ENCODE results near the gene IGFBP5.

IGFBP5 gene

GRCh38 chr2:216713691-216714336 is 18.5 kb upstream of the IGFBP5 start:
- DNase-seq = no peak

- no peak for DNase-seq
These were observed 16.0 kb upstream of the IGFBP5 start for GRCh38 chr2:216711348-216711747.

GRCh38 chr2:216710551-216711301 is 15.4 kb upstream of the IGFBP5 start:
- DNase-seq = no peak

- DNase-seq = no peak
These were observed 7.4 kb upstream of the IGFBP5 start for GRCh38 chr2:216702756-216703155.

DNA sequence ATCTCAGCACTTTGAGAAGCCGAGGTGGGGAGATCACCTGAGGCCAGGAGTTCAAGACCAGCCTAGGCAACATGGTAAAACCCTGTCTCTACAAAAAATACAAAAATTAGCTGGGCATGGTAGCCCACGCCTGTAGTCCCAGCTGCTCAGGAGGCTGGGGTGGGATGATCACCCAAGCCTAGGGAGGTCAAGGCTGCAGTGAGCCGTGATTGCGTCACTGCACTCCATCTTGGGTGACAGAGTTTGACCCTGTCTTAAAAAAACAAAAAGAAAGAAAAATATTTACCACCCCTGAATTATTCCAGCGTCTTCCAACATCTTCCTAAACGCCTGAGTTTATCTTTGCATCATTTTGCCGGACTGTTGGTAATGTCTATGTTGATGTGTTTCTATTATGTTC is 6.2 kb upstream of the IGFBP5 start:
- no peak for DNase-seq

GRCh38 chr2:216700781-216701180 is 5.4 kb upstream of the IGFBP5 start:
- no peak for DNase-seq

GRCh38 chr2:216700088-216700567 is 4.8 kb upstream of the IGFBP5 start:
- DNase-seq = peak; percentile 82

GRCh38 chr2:216698895-216699294 is 3.5 kb upstream of the IGFBP5 start:
- peak; percentile 68 for DNase-seq

DNA sequence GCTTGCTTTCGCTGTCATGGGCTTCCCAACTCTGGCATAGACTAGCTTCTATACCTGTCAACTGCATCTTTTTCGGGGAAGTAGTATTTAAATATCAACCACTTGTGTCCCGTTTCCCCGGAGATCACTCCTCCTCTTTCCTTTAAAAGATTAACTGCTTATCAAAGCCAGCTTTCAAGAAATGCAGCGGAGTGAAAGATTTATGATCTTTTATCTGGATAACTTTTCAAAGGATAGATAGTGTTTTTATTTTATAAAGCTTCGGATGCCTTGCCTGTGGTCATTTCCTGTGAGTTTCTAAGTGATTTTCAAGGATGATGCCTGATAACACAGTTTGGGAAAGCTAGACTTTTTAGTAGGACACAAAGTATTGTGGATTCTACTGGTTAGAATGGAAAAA is 2.9 kb upstream of the IGFBP5 start:
- DNase-seq = no peak

- DNase-seq = no peak
These were observed 1.6 kb upstream of the IGFBP5 start for GRCh38 chr2:216696751-216697560.

DNA sequence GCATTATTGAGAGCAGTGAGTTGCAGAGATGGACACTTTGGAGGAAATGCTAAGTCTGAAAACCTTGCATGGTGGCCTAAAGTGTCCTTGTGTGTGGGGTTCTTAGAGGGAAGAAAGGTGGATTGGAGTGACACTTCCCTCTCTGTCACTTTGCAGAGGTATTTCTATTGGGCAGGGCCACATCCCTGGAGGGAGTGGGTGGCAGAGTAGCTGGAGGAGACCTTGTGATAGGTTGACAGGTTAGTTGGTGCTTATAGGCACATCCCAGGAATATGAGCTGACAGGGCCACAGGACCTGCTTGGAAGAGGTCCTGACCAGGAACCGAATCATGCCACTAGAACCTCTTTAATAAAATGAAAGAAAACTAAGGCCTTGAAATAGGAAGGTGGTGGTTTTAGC is 972 bp upstream of the IGFBP5 start:
- no peak for DNase-seq

DNA sequence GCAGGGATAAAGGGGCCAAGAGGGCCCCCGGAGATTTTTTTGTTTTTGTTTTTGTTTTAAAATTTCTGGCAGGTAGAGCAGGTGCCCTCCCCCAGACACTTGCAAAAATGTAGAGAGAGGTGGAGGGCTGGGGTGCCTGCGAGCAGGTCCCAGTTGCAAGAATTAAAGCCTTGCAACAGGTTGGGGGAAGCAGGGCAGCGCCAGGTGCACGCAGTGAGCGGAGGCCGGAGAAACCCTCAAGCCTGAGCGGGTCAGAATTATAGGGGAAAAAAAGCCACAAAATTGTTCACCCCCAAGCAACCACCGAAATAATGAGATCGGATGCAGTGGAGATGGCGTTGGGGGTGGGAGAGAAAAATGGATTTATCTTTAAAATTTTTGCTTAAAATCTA is 527 bp downstream of the IGFBP5 start:
- DNase-seq = no peak

DNA sequence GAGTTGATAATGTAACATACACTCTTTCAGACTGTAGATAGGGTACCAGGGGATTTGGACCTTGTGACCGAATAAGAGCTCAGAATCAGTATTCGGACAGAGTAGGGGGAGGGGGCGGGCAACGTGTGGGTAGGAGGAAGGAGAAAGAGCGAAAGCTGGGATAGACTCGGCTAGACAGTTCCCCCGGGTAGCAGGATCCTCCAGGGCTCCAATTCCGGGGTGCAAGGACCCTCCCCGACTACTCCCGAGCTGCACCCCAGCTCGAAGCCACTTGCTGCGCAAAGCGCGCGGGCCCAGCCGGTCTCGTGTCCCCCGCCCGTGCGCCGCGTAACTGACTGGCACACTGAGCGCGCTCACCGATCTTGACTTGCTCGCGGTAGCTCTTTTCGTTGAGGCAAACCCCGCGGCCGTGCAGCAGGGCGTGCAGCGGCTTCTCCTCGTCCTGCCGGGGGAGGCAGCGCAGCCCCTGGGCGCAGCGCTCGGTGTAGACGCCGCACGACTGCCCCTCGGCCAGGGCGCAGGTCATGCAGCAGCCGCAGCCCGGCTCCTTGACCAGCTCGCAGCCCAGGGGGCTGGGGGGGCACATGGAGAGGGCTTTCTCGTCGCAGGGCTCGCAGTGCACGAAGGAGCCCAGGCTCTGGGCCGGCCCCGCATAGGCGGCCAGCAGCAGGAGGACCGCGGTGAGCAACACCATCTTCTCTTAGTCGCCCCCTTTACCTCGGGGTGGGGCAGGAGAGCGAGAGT is 1.1 kb downstream of the IGFBP5 start:
- DNase-seq = no peak

- DNase-seq = no peak
These were observed 1.8 kb downstream of the IGFBP5 start for GRCh38 chr2:216693414-216694080.

DNA sequence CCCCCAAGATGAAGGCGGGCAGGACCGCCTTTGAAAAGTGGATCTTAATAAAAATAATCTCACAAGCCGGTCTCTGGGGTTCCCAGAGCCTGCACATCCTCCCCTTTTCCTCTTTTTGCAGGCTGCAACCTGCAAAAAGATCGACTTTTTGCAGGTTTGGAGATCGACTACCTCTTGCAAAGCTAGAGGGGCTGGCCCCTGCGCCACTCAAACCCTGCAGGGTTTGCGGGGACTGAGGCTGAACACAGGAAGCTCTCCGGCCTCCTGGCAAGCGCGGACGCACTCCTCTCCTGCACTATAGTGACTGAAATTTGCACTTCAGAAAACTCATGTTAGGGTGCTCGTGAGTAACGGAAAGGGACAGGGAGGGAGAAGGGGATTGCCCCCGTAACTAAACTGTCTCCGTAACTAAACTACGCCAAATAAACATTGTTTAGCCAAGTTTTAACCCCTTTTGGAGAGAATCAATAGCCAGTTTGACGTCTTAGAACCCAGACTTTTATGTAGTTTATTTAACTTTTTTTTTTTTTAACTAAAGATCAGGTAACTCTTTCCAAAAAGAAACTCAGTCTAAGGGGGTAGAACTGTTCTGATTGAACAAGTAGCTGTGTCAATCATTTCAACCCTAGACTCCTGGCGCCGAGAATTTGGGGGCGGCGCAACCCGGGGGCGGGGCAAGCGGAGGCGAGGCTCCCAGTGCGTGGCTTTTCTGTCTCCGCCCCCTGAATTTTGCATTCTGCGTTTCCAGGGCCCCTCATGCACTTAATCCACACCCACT is 2.5 kb downstream of the IGFBP5 start:
- DNase-seq = peak; percentile 88

DNA sequence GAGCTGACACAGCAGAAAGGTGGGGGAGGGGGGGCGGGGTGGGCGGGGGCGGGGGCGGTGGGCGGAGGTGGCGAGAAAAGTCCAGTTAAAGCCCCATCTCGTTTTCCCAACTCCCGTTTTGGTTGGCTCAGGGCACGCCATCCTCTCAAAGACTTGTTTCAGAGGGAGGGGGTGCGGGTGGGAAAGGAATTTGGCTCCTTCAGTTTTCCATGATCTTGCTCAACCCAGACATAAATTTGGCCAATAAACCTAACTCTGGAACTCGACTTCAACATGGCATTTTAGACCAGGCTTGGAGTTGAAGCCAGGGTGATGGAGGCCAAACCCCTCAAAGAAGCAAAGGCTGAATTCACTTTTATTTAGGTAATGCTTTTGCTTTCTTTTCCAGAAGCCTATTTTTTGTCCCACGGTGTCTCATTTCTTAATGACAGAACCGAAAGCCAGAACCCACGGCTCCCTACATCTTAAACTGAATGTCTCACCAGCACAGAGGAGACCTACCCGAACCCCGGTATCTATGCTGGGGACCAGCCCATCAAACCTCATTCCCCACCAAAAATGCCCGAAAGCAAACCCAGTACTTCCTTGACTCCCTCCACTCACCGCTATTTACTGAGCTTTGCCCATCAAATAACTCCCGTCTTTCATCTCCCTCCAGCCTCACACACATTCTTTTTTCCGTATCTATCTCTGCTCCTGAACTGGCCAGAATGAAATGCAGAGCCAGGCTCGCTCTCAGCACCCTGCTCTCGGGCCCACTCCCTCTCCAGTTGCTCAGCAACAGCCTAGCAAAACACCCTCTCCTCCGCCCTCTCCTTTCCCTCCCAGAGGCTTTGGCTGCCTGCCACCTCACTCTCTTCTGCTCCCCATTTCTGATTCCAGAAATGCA is 4.3 kb downstream of the IGFBP5 start:
- peak; percentile 71 for DNase-seq

DNA sequence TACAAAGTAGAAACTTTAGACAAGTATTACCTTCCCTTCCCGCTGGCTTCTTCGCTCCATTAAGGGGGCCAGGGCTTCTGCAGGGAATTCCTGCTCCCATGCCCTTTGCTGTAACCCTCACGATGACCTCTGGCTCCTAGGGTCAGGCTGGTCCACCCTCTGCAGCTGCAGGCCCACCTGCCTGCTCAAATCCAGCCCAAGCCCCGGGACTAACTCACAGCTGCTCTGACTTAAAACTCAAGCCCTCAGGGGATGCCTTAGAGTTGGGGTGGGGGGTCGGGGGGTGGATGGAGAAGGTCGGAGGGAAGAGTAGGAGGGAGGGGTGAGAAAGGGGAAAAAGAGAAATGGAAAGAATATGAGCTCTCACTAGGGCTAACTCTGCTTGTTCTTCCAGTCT is 4.9 kb downstream of the IGFBP5 start:
- DNase-seq = no peak

GRCh38 chr2:216689397-216689796 is 6.0 kb downstream of the IGFBP5 start:
- DNase-seq = no peak

DNA sequence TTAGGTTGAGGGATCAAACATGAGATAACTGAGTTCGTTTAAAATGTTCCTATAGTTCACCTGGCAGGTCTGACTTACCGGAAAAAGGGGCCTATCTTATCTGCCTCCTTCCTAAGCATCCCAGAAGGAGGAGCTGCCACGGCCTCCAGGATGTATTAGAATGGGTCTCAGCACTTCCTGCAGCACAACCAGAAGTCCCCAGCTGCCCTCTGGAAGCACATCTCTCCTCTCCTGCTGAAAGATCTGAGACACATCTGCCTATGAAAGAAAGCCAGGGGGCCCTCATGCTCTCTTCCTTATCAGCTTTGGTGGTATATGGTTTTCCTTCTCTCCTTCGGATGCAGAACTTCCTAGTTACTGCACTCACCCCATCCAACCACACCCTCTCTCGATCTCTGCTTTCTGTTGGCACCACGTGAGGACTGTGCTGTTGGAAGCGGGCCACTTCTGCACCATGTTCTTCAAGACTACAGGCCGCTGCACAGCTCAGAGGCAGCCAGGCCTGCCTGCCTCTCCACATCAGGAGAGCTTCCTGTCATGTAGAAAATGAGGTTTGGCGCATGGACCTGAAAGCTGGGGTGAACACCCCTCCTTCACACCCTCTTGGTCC is 6.5 kb downstream of the IGFBP5 start:
- DNase-seq = no peak

GRCh38 chr2:216687646-216688045 is 7.7 kb downstream of the IGFBP5 start:
- DNase-seq = no peak
